IPS-NIHi11 (cell line): Measurements from ENCODE around the gene ACTL10.
"Not testable (repeated sequence)": the region's sequence is repeated elsewhere in the genome, so short reads cannot be mapped to it uniquely, and the experiment has no call there.

Experiments
- DNase-seq: peaks from one replicate; pipeline ENCODE4 v3.0.0; 2012; ENCODE audit warnings: mixed read lengths, low spot score

Gene ACTL10

DNA sequence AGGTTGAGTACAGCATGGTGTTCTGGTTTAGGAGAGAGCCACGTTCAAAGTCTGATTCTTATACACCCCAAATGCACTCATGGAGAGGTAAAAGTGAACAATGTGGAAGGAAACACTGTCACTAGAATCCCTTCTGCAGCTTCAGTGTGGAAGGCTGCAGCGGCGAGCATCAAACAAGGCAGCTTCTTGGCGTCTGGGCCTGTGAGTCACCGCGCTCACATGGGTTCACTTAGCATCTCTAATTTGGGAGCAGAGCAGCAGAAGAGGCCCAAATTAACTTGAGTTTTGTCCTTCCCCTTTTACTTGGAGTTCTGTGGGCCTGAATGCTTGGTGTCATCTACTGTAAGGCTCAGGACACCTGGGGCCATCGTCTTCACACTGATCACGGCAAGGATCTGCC, 30.4 kb downstream of the ACTL10 start:
- no peak for DNase-seq

DNA sequence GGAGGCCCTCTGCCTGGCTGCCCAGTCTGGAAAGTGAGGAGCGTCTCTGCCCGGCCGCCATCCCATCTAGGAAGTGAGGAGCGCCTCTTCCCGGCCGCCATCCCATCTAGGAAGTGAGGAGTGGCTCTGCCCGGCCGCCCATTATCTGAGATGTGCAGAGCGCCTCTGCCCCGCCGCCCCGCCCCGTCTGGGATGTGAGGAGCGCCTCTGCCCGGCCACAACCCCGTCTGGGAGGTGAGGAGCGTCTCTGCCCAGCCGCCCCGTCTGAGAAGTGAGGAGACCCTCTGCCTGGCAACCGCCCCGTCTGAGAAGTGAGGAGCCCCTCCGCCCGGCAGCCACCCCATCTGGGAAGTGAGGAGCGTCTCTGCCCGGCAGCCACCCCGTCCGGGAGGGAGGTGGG, 32.2 kb downstream of the ACTL10 start:
- not testable (repeated sequence) for DNase-seq

GRCh38 chr20:33700696-33701441, 34.1 kb downstream of the ACTL10 start:
- DNase-seq = not testable (repeated sequence)

- DNase-seq = no peak
Observed at GRCh38 chr20:33701629-33702450, 35.1 kb downstream of the ACTL10 start.

- no peak for DNase-seq
Observed at GRCh38 chr20:33702861-33703260, 36.1 kb downstream of the ACTL10 start.

GRCh38 chr20:33703498-33704137, 36.9 kb downstream of the ACTL10 start:
- no peak for DNase-seq

- DNase-seq = no peak
Observed at GRCh38 chr20:33704197-33704924, 37.6 kb downstream of the ACTL10 start.

GRCh38 chr20:33707668-33708067, 40.9 kb downstream of the ACTL10 start:
- DNase-seq = no peak

- no peak for DNase-seq
Observed at GRCh38 chr20:33709398-33709797, 42.7 kb downstream of the ACTL10 start.

DNA sequence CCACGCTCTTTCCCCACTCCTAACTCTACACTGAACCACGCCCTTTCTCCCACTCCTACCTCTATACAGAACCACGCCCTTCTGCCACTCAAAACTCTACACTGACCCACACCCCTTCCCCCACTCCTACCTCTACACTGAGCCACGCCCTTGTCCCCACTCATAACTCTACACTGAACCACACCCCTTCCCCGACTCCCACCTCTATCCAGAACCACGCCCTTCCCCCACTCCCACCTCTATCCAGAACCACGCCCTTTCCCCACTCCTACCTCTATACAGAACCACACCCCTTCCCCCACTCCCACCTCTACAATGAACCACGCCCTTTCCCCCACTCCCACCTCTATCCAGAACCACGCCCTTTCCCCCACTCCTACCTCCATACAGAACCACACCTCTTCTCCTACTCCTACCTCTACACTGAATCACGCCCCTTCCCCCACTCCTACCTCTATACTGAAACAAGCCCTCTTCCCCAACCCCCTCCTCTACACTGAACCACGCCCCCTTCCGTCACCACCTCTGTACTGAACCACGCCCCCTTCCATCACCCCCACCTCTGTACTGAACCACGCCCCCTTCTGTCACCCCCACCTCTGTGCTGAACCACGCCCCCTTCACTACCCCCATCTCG, 43.3 kb downstream of the ACTL10 start:
- DNase-seq = no peak

- DNase-seq = no peak
Observed at GRCh38 chr20:33710681-33711445, 44.1 kb downstream of the ACTL10 start.

GRCh38 chr20:33711446-33711738, 44.6 kb downstream of the ACTL10 start:
- DNase-seq = no peak

- DNase-seq = no peak
Observed at GRCh38 chr20:33713865-33714367, 47.2 kb downstream of the ACTL10 start.

GRCh38 chr20:33716498-33716897, 49.8 kb downstream of the ACTL10 start:
- DNase-seq = no peak
